Activated CD4-positive, alpha-beta memory T cell treated with anti-CD3 and anti-CD28 coated beads for 36 hours (primary cell): ENCODE results near the gene INSYN2A. TPM values are rescaled to one million over a fixed set of nuclear protein-coding genes. Genes with fewer than 3 reads are reported as not detected.

Experiments used
- CTCF ChIA-PET: fragments of 350-600 bp; sonication (Branson Sonifier 250); formaldehyde crosslinking; loops from one replicate; lab custom pipeline; 2021; ENCODE audit warnings: antibody characterized with exemption, inconsistent platforms; lab: Charles Lee
- POLR2A ChIA-PET: fragments of 350-600 bp; sonication (Branson Sonifier 250); formaldehyde crosslinking; loops from one replicate; lab custom pipeline; 2021; ENCODE audit warnings: antibody characterized with exemption; lab: Charles Lee
- DNase-seq: peaks from one replicate; pipeline ENCODE4 v3.0.0-alpha.2; 2020
- H3K27ac Mint-ChIP-seq: one replicate; pipeline ENCODE4 v1.8.0; 2021; ENCODE audit warnings: mixed read lengths
- H3K27me3 Mint-ChIP-seq: one replicate; pipeline ENCODE4 v1.8.0; 2021; ENCODE audit warnings: mixed read lengths
- H3K36me3 Mint-ChIP-seq: one replicate; pipeline ENCODE4 v1.8.0; 2021; ENCODE audit warnings: mixed read lengths
- H3K4me1 Mint-ChIP-seq: one replicate; pipeline ENCODE4 v1.8.0; 2021; ENCODE audit warnings: low read depth, mixed read lengths
- H3K4me3 Mint-ChIP-seq: one replicate; pipeline ENCODE4 v1.8.0; 2021; ENCODE audit warnings: mild to moderate bottlenecking, mixed read lengths
- H3K9me3 Mint-ChIP-seq: one replicate; pipeline ENCODE4 v1.8.0; 2021; ENCODE audit warnings: mixed read lengths
- intact Hi-C: fragments of 100-400 bp; cut with micrococcal nuclease; formaldehyde crosslinking; loops from one replicate; pipeline ENCODE4 v1.15.1; 2023
- total RNA-seq, 2 experiments: library from RNA; stranded (reverse); gene quantifications; one replicate each; pipeline ENCODE4 v1.2.3, GENCODE V29; 2021

The INSYN2A gene
- total RNA-seq, 2 experiments from 2014 or later = not detected

GRCh38 chr10:127194111-127194510, 2.3 kb downstream of the INSYN2A start:
- Mint-ChIP-seq H3K4me1 (no peaks in the 10 kb centered on the region), H3K27me3 (peaks cover 26% of the 10 kb centered on the region), H3K9me3 (no peaks in the 10 kb centered on the region), H3K4me3 (no peak overlapping the region), H3K27ac (no peak overlapping the region), H3K36me3 (no peaks in the 10 kb centered on the region)
- DNase-seq = no peak
- POLR2A ChIA-PET = no interaction called here
- CTCF ChIA-PET = no interaction called here
- intact Hi-C loops = no loop called here

GRCh38 chr10:127193125-127193524, 3.3 kb downstream of the INSYN2A start:
- no peaks in the 10 kb centered on the region for H3K4me1 Mint-ChIP-seq
- ChIA-PET POLR2A (interaction anchor here (0.6 kb wide), 1 partner anchor 32 kb away, joined by 3 read pairs; no protein-coding TSS in a partner anchor), CTCF (no interaction called here)
- H3K27me3 Mint-ChIP-seq = peaks cover 24% of the 10 kb centered on the region
- no peak for DNase-seq
- no peaks in the 10 kb centered on the region for H3K9me3 Mint-ChIP-seq
- intact Hi-C loops = no loop called here
- no peak overlapping the region for H3K27ac Mint-ChIP-seq
- H3K36me3 Mint-ChIP-seq = no peaks in the 10 kb centered on the region
- H3K4me3 Mint-ChIP-seq = no peak overlapping the region

- intact Hi-C loops = no loop called here
- peaks cover 16% of the 10 kb centered on the region for H3K27me3 Mint-ChIP-seq
- CTCF ChIA-PET = no interaction called here
- no peaks in the 10 kb centered on the region for H3K36me3 Mint-ChIP-seq
- no peak for DNase-seq
- POLR2A ChIA-PET = no interaction called here
- peaks cover 4% of the 10 kb centered on the region for H3K9me3 Mint-ChIP-seq
- no peak overlapping the region for H3K27ac Mint-ChIP-seq
- H3K4me1 Mint-ChIP-seq = no peaks in the 10 kb centered on the region
- H3K4me3 Mint-ChIP-seq = no peak overlapping the region
These were observed 6.0 kb downstream of the INSYN2A start for GRCh38 chr10:127190427-127190826.

GRCh38 chr10:127189226-127189625, 7.2 kb downstream of the INSYN2A start:
- ChIA-PET POLR2A (no interaction called here), CTCF (no interaction called here)
- H3K4me3 Mint-ChIP-seq = no peak overlapping the region
- intact Hi-C loops = no loop called here
- no peak for DNase-seq
- no peaks in the 10 kb centered on the region for H3K36me3 Mint-ChIP-seq
- H3K27me3 Mint-ChIP-seq = peaks cover 12% of the 10 kb centered on the region
- H3K27ac Mint-ChIP-seq = no peak overlapping the region
- H3K4me1 Mint-ChIP-seq = no peaks in the 10 kb centered on the region
- peaks cover 4% of the 10 kb centered on the region for H3K9me3 Mint-ChIP-seq

GRCh38 chr10:127186813-127187212, 9.6 kb downstream of the INSYN2A start:
- H3K9me3 Mint-ChIP-seq = peaks cover 4% of the 10 kb centered on the region
- H3K4me1 Mint-ChIP-seq = no peaks in the 10 kb centered on the region
- intact Hi-C loops = no loop called here
- no peak for DNase-seq
- H3K27ac Mint-ChIP-seq = no peak overlapping the region
- CTCF ChIA-PET = no interaction called here
- POLR2A ChIA-PET = no interaction called here
- peaks cover 3% of the 10 kb centered on the region for H3K27me3 Mint-ChIP-seq
- H3K36me3 Mint-ChIP-seq = no peaks in the 10 kb centered on the region
- H3K4me3 Mint-ChIP-seq = no peak overlapping the region

GRCh38 chr10:127184582-127184981, 11.8 kb downstream of the INSYN2A start:
- no peak overlapping the region for H3K27ac Mint-ChIP-seq
- H3K27me3 Mint-ChIP-seq = peaks cover 3% of the 10 kb centered on the region
- DNase-seq = no peak
- H3K4me3 Mint-ChIP-seq = no peak overlapping the region
- POLR2A ChIA-PET = no interaction called here
- CTCF ChIA-PET = no interaction called here
- H3K9me3 Mint-ChIP-seq = peaks cover 4% of the 10 kb centered on the region
- no peaks in the 10 kb centered on the region for H3K36me3 Mint-ChIP-seq
- intact Hi-C loops = no loop called here
- no peaks in the 10 kb centered on the region for H3K4me1 Mint-ChIP-seq

GRCh38 chr10:127182161-127182560, 14.2 kb downstream of the INSYN2A start:
- intact Hi-C loops = no loop called here
- Mint-ChIP-seq H3K27ac (no peak overlapping the region), H3K27me3 (peaks cover 3% of the 10 kb centered on the region), H3K9me3 (peaks cover 4% of the 10 kb centered on the region), H3K36me3 (no peaks in the 10 kb centered on the region), H3K4me1 (no peaks in the 10 kb centered on the region), H3K4me3 (no peak overlapping the region)
- no peak for DNase-seq
- POLR2A ChIA-PET = no interaction called here
- CTCF ChIA-PET = no interaction called here

GRCh38 chr10:127179612-127180250, 16.7 kb downstream of the INSYN2A start:
- Mint-ChIP-seq H3K27me3 (peaks cover 3% of the 10 kb centered on the region), H3K4me3 (no peak overlapping the region), H3K4me1 (no peaks in the 10 kb centered on the region), H3K36me3 (no peaks in the 10 kb centered on the region), H3K9me3 (no peaks in the 10 kb centered on the region), H3K27ac (no peak overlapping the region)
- intact Hi-C loops = no loop called here
- DNase-seq = no peak
- CTCF ChIA-PET = no interaction called here
- POLR2A ChIA-PET = no interaction called here

- no peak for DNase-seq
- CTCF ChIA-PET = no interaction called here
- H3K27ac Mint-ChIP-seq = no peak overlapping the region
- H3K36me3 Mint-ChIP-seq = no peaks in the 10 kb centered on the region
- H3K4me1 Mint-ChIP-seq = no peaks in the 10 kb centered on the region
- no peaks in the 10 kb centered on the region for H3K9me3 Mint-ChIP-seq
- H3K27me3 Mint-ChIP-seq = no peaks in the 10 kb centered on the region
- intact Hi-C loops = no loop called here
- POLR2A ChIA-PET = no interaction called here
- no peak overlapping the region for H3K4me3 Mint-ChIP-seq
These were observed 19.7 kb downstream of the INSYN2A start for GRCh38 chr10:127176649-127177048.

GRCh38 chr10:127175357-127176110, 20.9 kb downstream of the INSYN2A start:
- intact Hi-C loops = no loop called here
- H3K4me3 Mint-ChIP-seq = no peak overlapping the region
- no peaks in the 10 kb centered on the region for H3K4me1 Mint-ChIP-seq
- H3K27me3 Mint-ChIP-seq = no peaks in the 10 kb centered on the region
- no peak for DNase-seq
- no peaks in the 10 kb centered on the region for H3K36me3 Mint-ChIP-seq
- no peak overlapping the region for H3K27ac Mint-ChIP-seq
- H3K9me3 Mint-ChIP-seq = no peaks in the 10 kb centered on the region
- ChIA-PET POLR2A (no interaction called here), CTCF (no interaction called here)

GRCh38 chr10:127174866-127175265, 21.5 kb downstream of the INSYN2A start:
- no peaks in the 10 kb centered on the region for H3K27me3 Mint-ChIP-seq

GRCh38 chr10:127168261-127168660, 28.1 kb downstream of the INSYN2A start:
- no peaks in the 10 kb centered on the region for H3K9me3 Mint-ChIP-seq
- CTCF ChIA-PET = no interaction called here
- no peak overlapping the region for H3K27ac Mint-ChIP-seq

More at GRCh38 chr10:127174866-127175265, 21.5 kb downstream of the INSYN2A start:
- H3K27ac Mint-ChIP-seq = no peak overlapping the region
- no peak for DNase-seq
- ChIA-PET POLR2A (no interaction called here), CTCF (no interaction called here)
- no peak overlapping the region for H3K4me3 Mint-ChIP-seq
- intact Hi-C loops = no loop called here
- H3K4me1 Mint-ChIP-seq = no peaks in the 10 kb centered on the region
- H3K9me3 Mint-ChIP-seq = no peaks in the 10 kb centered on the region
- no peaks in the 10 kb centered on the region for H3K36me3 Mint-ChIP-seq

GRCh38 chr10:127162841-127163240, 33.5 kb downstream of the INSYN2A start:
- H3K4me3 Mint-ChIP-seq = no peak overlapping the region
- no peak for DNase-seq
- H3K27ac Mint-ChIP-seq = no peak overlapping the region
- intact Hi-C loops = no loop called here
- POLR2A ChIA-PET = no interaction called here
- no peaks in the 10 kb centered on the region for H3K9me3 Mint-ChIP-seq
- H3K4me1 Mint-ChIP-seq = no peaks in the 10 kb centered on the region
- no peaks in the 10 kb centered on the region for H3K36me3 Mint-ChIP-seq
- no peaks in the 10 kb centered on the region for H3K27me3 Mint-ChIP-seq
- CTCF ChIA-PET = no interaction called here

More at GRCh38 chr10:127168261-127168660, 28.1 kb downstream of the INSYN2A start:
- DNase-seq = no peak
- Mint-ChIP-seq H3K4me3 (no peak overlapping the region), H3K27me3 (no peaks in the 10 kb centered on the region), H3K36me3 (no peaks in the 10 kb centered on the region), H3K4me1 (no peaks in the 10 kb centered on the region)
- POLR2A ChIA-PET = no interaction called here
- intact Hi-C loops = no loop called here
